DLD1 (cell line): ENCODE data around the gene KLHL2.
"Not testable (repeated sequence)": the region's sequence is repeated elsewhere in the genome, so short reads cannot be mapped to it uniquely, and the experiment has no call there.

Experiments used
- in situ Hi-C: cut with HindIII; loops from 2 replicates; pipeline ENCODE4 v1.10.0; 2017; ENCODE audit warnings: low sequenced_read_pairs

KLHL2 gene

GRCh38 chr4:165207431-165208220 is at the start of gene KLHL2:
TSS of gene KLHL2 (plus strand) at chr4:165207561. CDS start at chr4:165207877, 316 bp downstream.
- in situ Hi-C loops, result no loop called here

DNA sequence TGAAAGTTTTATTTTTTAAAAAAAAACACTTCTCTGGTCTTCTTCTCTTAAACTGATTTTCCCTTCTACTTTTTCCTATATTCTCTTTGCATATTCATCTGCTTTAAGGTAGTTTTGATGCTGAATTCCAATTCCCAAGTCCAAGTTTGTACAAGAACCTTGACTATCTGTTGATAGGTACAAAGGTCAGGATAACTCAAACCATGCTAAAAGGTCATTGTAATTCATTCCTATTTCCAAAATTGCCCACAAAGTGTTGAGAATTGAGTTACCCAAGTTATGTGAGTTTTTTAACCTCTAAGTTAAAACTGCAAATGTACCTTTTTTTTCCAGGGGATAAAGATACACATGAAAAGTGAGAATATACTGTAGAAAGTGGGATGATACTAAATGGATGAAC is 48.6 kb upstream of the KLHL2 start:
- in situ Hi-C loops, result no loop called here

- in situ Hi-C loops, result no loop called here
Measured at GRCh38 chr4:165164257-165164656, 43.1 kb upstream of the KLHL2 start.

- in situ Hi-C loops, result not testable (repeated sequence)
Measured at GRCh38 chr4:165166872-165167271, 40.5 kb upstream of the KLHL2 start.

- in situ Hi-C loops, result no loop called here
Measured at GRCh38 chr4:165167650-165168049, 39.7 kb upstream of the KLHL2 start.

DNA sequence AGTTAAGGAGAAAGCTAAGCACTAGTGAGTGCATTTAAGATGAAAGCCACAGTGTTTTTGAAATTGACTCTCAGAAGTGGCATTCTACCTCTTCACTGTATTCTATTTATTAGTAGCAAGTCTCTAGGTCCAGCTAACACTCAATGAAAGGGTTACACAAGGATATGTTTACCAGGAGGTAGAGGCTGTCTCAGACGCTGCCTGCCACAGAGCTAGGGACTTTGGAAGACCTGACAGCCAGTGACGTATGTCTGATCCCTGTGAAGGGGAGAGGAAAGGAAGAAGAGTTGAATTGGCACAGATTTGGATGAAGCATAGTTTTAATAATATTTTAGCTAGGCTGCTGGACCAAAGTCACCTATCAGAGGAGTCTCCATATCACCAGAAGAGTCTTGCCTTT is 36.5 kb upstream of the KLHL2 start:
- in situ Hi-C loops, result no loop called here

DNA sequence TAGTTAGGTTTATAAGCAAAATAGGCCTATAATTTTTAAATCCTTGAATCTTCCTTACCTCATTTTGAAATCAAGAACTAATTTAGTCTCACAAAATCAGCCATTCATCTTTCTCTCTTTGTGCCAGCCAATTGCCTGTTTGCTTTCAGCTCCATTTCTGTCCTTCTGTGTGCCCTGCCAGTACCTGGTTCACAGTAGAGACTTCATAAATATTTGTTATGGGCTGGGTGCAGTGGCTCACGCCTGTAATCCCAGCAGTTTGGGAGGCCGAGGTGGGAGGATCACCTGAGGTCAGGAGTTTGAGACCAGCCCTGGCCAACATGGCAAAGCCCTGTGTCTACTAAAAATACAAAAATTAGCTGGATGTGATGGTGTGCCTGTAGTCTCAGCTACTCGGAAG is 31.9 kb upstream of the KLHL2 start:
- in situ Hi-C loops, result not testable (repeated sequence)

DNA sequence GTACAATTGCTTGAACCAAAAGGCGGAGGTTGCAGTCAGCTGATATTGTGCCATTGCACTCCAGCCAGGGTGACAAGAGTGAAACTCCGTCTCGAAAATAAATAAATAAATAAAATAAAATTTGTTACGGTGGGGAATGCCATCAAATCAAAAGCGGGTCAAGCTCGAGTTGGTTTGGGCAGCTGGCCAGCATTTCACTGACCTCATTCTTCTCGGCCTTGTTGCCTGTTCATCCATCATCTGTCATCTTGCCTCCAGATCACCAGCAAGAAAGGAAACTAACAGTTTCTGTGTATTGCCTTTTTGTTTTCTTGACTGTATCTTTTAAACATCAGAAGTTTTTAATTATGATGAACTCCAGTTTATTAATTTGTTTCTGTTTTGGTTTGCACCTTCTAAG is 31.5 kb upstream of the KLHL2 start:
- in situ Hi-C loops, result no loop called here

GRCh38 chr4:165177725-165178666 is 29.4 kb upstream of the KLHL2 start:
- in situ Hi-C loops, result no loop called here

DNA sequence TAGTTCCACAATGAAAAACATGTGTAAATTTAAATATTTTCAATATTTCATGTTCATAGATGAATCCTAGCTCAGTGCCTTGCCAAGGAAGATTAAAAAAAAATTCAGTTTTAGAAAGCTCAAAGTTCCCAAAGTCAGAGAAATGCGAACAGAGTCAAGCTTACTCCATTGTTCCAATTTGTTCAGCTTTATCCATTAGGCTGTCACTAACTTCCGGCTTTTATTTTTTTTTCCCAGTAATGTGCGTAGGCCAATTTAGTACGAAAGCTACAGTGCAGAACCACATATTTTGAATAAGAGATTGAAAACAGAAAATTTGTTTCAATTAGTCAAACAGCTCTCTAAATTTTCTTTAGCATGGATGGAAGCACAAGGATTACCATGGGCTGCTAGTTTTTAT is 23.1 kb upstream of the KLHL2 start:
- in situ Hi-C loops, result no loop called here

DNA sequence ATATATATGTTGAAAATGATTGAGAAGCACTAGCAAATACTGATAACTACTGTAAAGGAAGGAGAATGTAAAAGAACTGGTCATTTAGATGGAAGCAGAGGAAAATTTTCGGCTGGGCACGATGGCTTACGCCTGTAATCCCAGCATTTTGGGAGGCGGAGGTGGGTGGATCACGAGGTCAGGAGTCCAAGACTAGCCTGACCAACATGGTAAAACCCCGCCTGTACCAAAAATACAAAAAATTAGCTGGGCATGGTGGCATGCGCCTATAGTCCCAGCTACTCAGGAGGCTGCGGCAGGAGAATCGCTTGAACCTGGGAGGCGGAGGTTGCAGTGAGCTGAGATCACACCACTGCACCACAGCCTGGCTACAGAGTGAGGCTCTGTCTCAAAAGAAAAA is 22.4 kb upstream of the KLHL2 start:
- in situ Hi-C loops, result not testable (repeated sequence)

DNA sequence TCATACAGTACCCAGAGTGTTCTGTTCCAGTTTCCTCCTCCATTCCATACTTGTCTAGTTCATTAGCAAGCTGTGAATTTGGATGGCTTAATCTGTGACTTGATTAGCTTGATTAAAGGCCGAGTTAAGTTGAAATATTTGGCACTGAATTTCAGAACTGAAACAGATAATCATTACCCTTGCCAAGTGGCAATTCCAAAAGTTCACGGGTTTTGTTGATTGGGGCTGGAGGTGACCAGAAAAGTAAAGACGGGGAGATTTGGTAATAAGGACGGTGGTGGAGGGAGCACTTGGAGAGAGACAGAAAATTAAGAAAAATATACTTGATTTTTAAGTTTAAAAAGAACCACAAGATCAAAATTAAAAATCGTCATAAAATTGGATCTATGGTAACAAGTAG is 21.9 kb upstream of the KLHL2 start:
- in situ Hi-C loops, result no loop called here

- in situ Hi-C loops, result no loop called here
Measured at GRCh38 chr4:165190591-165191347, 16.6 kb upstream of the KLHL2 start.

DNA sequence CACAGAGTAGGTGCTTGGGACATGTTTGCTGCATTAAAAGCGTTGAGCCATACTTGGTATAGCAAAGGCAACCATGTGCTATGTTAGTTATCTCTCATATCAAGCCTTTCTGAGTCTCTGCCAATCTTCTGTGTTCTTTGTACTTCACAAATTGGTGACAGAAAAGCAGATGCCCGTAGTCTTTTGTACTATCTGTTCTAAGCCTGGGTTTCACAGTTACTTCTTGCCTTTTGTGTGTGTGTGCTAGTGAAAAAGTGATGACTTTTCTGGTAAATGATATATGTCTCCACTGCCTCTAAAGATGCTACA is 16.1 kb upstream of the KLHL2 start:
- in situ Hi-C loops, result no loop called here

- in situ Hi-C loops, result no loop called here
Measured at GRCh38 chr4:165191814-165192499, 15.4 kb upstream of the KLHL2 start.

DNA sequence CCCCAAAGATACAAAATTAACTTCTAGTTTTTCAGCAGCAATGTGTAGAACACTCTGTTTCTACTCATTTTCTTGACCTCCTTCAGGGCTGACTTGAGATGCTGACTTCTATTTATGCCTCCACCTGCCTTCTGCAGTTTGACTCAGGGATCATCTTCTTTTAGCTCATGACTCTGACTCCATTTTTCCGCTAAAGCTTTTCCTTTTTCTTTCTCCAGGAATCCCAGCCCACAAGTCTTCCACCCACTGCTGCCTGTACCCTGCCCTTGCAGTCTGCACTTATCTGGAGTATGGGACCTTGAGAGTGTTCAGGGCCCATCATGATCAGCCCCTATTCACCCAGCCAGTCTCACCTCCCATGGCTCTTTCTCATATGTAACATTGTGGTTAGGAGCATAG is 14.9 kb upstream of the KLHL2 start:
- in situ Hi-C loops, result no loop called here

DNA sequence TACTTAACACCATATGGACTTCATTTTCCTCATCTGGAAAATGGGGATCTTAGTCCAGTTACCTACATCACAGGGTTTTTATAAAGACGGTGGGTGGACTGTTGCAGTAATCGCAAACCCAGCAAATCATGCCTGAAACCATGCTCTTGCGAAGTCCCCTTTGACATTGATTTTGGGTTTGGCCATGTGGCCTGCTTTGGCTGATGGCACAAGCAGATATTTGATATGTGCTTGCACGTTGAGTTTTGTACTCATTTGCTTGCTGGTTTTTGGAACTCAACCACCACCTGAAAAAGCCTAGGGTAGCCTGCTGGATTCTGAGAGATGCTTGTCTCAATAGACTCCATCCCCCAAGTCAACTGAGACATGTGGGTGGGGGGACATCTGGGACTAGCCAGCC is 14.4 kb upstream of the KLHL2 start:
- in situ Hi-C loops, result no loop called here

DNA sequence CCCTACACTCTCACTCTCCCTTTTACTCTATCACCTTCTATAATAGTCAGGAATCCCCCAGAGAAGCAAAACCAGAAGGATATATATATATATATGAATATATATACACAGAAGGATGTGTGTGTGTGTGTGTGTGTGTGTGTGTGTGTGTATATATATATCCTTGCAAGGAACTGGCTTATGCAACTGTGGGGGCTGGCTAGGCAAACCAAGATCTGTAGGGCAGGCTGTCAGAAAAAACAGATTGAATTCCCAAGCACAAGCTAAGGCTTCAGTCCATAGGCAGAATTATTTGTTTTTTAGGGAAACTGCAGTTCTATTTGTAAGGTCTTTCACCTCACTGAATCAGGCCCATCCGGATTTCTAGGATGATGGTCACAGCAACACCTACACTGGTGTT is 13.0 kb upstream of the KLHL2 start:
- in situ Hi-C loops, result no loop called here

GRCh38 chr4:165198329-165198728 is 9.0 kb upstream of the KLHL2 start:
- in situ Hi-C loops, result no loop called here

DNA sequence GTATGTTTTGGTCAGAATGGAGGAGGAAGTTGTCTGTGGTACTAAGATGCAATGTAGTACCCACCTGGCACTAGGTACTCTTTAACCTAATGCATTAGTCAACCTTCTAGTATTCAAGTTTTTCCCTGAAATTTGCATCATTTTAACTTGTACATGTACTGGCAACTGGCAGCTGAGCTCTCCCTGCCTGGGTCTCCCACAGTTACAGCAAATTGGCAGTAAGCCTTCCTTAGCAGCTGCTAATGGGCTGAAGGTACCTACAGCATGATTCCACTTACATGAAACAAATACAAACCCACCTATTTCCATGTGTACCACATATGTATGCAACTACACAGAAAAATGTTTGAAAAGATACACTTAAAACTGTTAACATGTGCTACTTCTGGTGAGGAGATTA is 8.1 kb upstream of the KLHL2 start:
- in situ Hi-C loops, result no loop called here

- in situ Hi-C loops, result no loop called here
Measured at GRCh38 chr4:165199722-165200121, 7.6 kb upstream of the KLHL2 start.
